Measurements from ENCODE around the gene RAB11FIP5. TPM values are rescaled to one million over a fixed set of nuclear protein-coding genes. Genes with fewer than 3 reads are reported as not detected.

The RAB11FIP5 gene
- total RNA-seq, 1 experiment from 2014 or later = 20.8 TPM

- POLR2A ChIA-PET = no interaction called here
- Histone ChIP-seq H3K4me2 (ENCODE audit: low read length) (no peak overlapping the region), H3K79me2 (ENCODE audit: insufficient read depth, low read length) (no peaks in the 10 kb centered on the region), H3K9me3 (ENCODE audit: control insufficient read depth in 1 of 2, insufficient read depth in 1 of 2, low read depth in 1 of 2, low read length in 2 of 2) (no peaks in the 10 kb centered on the region), H3K36me3 (ENCODE audit: control insufficient read depth in 1 of 2, insufficient read depth in 2 of 2, low read length in 2 of 2) (no peaks in the 10 kb centered on the region), H4K20me1 (ENCODE audit: insufficient read depth) (no peaks in the 10 kb centered on the region), H3K4me3 (replicated peaks in 1 of 2; ENCODE audit: low read depth in 1 of 2, low read length in 2 of 2) (no peak overlapping the region), H3K9ac (ENCODE audit: low read length) (no peak overlapping the region), H3K27me3 (ENCODE audit: insufficient read depth, low read length) (no peaks in the 10 kb centered on the region), H3K9me2 (ENCODE audit: insufficient read depth) (no peaks in the 10 kb centered on the region), H3K4me1 (ENCODE audit: control insufficient read depth in 1 of 2, insufficient read depth in 2 of 2, low read length in 2 of 2) (peaks cover 0 to 21% of the 10 kb centered on the region in 2 experiments; a peak in 2 of 4 replicates), H2AFZ (ENCODE audit: low read depth, low read length, poor library complexity, severe bottlenecking) (no peak overlapping the region), H3K27ac (ENCODE audit: low read depth, low read length) (no peak overlapping the region)
- CTCF ChIA-PET = no interaction called here
- RAD21 ChIA-PET (ENCODE audit: low non-redundant PET in 1 of 2, low total read pairs in 2 of 2, uncharacterized antibody in 2 of 2, unreplicated experiment in 2 of 2) = no interaction called here
- BruUV-seq (replicated peaks) = no TSS peak
- intact Hi-C loops (cut with micrococcal nuclease) = no loop called here
- ATAC-seq (no peak), DNase-seq (ENCODE audit: low read depth, low spot score) (no peak)
- no peak for TF ChIP-seq YY1 (IDR thresholded peaks at IDR 0.05; ENCODE audit: extremely low read depth, insufficient replicate concordance, low read depth, low read length)
- no peak for TF ChIP-seq ELF1 (IDR thresholded peaks at IDR 0.05; ENCODE audit: borderline replicate concordance, low read depth)
- no peak for TF ChIP-seq MAX (IDR thresholded peaks at IDR 0.05)
- TF ChIP-seq CTCF (IDR thresholded peaks at IDR 0.05 in 2 of 3, conservative IDR thresholded peaks at IDR 0.05 in 1 of 3; ENCODE audit: borderline replicate concordance in 1 of 3, insufficient read depth in 1 of 3, low read depth in 2 of 3, low read length in 2 of 3) = no peak
- no peak for TF ChIP-seq SIN3A (IDR thresholded peaks at IDR 0.05; ENCODE audit: low read depth)
- no peak for TF ChIP-seq EZH2phosphoT487 (IDR thresholded peaks at IDR 0.05; ENCODE audit: borderline replicate concordance)
These were observed 74.7 kb downstream of the RAB11FIP5 start for GRCh38 chr2:73037947-73038585.

- Histone ChIP-seq H3K36me3 (ENCODE audit: control insufficient read depth in 1 of 2, insufficient read depth in 2 of 2, low read length in 2 of 2) (no peaks in the 10 kb centered on the region), H3K4me2 (ENCODE audit: low read length) (no peak overlapping the region), H4K20me1 (ENCODE audit: insufficient read depth) (no peaks in the 10 kb centered on the region), H3K79me2 (ENCODE audit: insufficient read depth, low read length) (no peaks in the 10 kb centered on the region), H3K4me3 (replicated peaks in 1 of 2; ENCODE audit: low read depth in 1 of 2, low read length in 2 of 2) (no peak overlapping the region), H3K9me2 (ENCODE audit: insufficient read depth) (no peaks in the 10 kb centered on the region), H3K9me3 (ENCODE audit: control insufficient read depth in 1 of 2, insufficient read depth in 1 of 2, low read depth in 1 of 2, low read length in 2 of 2) (no peaks in the 10 kb centered on the region), H3K9ac (ENCODE audit: low read length) (no peak overlapping the region), H3K27ac (ENCODE audit: low read depth, low read length) (no peak overlapping the region), H2AFZ (ENCODE audit: low read depth, low read length, poor library complexity, severe bottlenecking) (no peak overlapping the region), H3K4me1 (ENCODE audit: control insufficient read depth in 1 of 2, insufficient read depth in 2 of 2, low read length in 2 of 2) (peaks cover under 1 to 21% of the 10 kb centered on the region in 2 experiments; a peak in 3 of 4 replicates), H3K27me3 (ENCODE audit: insufficient read depth, low read length) (no peaks in the 10 kb centered on the region)
- DNase-seq (ENCODE audit: low read depth, low spot score) (no peak), ATAC-seq (no peak)
- intact Hi-C loops (cut with micrococcal nuclease) = no loop called here
- BruUV-seq (replicated peaks) = no TSS peak
- ChIA-PET CTCF (no interaction called here), RAD21 (ENCODE audit: low non-redundant PET in 1 of 2, low total read pairs in 2 of 2, uncharacterized antibody in 2 of 2, unreplicated experiment in 2 of 2) (no interaction called here), POLR2A (no interaction called here)
- TF ChIP-seq ATF3 (IDR thresholded peaks at IDR 0.05) (no peak), SP1 (IDR thresholded peaks at IDR 0.05; ENCODE audit: low read depth) (no peak), POLR2AphosphoS5 (IDR thresholded peaks at IDR 0.05; ENCODE audit: low read depth, low read length) (no peak), ZFX (IDR thresholded peaks at IDR 0.05) (no peak), TCF7L2 (IDR thresholded peaks at IDR 0.05; ENCODE audit: borderline replicate concordance, extremely low read depth, insufficient read depth, insufficient read length) (no peak), EGR1 (IDR thresholded peaks at IDR 0.05; ENCODE audit: low read depth) (no peak), CBX3 (IDR thresholded peaks at IDR 0.05; ENCODE audit: low read depth) (no peak), MAX (IDR thresholded peaks at IDR 0.05) (no peak), POLR2A (IDR thresholded peaks at IDR 0.05; ENCODE audit: borderline replicate concordance, extremely low read depth, insufficient read depth, insufficient read length) (no peak), FOSL1 (IDR thresholded peaks at IDR 0.05; ENCODE audit: low read depth) (no peak), YY1 (IDR thresholded peaks at IDR 0.05; ENCODE audit: extremely low read depth, insufficient replicate concordance, low read depth, low read length) (no peak), SRF (IDR thresholded peaks at IDR 0.05; ENCODE audit: low read depth) (no peak), RAD21 (IDR thresholded peaks at IDR 0.05; ENCODE audit: low read depth) (no peak)
These were observed 76.0 kb downstream of the RAB11FIP5 start for GRCh38 chr2:73036766-73037165.

Measured in HCT116 (cell line).